Renal cortex interstitium (tissue), 11 donors: ENCODE data around the gene NEGR1. TPM values are rescaled to one million over a fixed set of nuclear protein-coding genes. Genes with fewer than 3 reads are reported as not detected.

ENCODE experiments used
- DNase-seq, 11 donors: peaks; one replicate each; pipeline ENCODE4 v3.0.0-alpha.2; 2013; ENCODE audit warnings: low read depth in 9 of 11, low spot score in 4 of 11; ENCODE audit errors: extremely low read depth in 1 of 11
- polyA plus RNA-seq, 3 donors: library from polyadenylated mRNA; unstranded; fragments of 120-200 nt; gene quantifications; one replicate each; pipeline ENCODE4 v1.2.1, GENCODE V29; 2013; ENCODE audit not compliant: insufficient read length in 3 of 3

Gene NEGR1
- polyA plus RNA-seq, 3 donors = 2.8 to 3.9 (median 3.5) TPM

GRCh38 chr1:71777094-71777493 lies 505.2 kb downstream of the NEGR1 start:
- no peak for DNase-seq

GRCh38 chr1:71774705-71775104 lies 507.6 kb downstream of the NEGR1 start:
- DNase-seq = no peak

GRCh38 chr1:71770121-71770520 lies 512.2 kb downstream of the NEGR1 start:
- DNase-seq = no peak

GRCh38 chr1:71766748-71767147 lies 515.6 kb downstream of the NEGR1 start:
- no peak for DNase-seq

GRCh38 chr1:71762514-71763255 lies 519.7 kb downstream of the NEGR1 start:
- no peak for DNase-seq

GRCh38 chr1:71755441-71755840 lies 526.9 kb downstream of the NEGR1 start:
- no peak for DNase-seq

GRCh38 chr1:71753746-71754145 lies 528.6 kb downstream of the NEGR1 start:
- no peak for DNase-seq

GRCh38 chr1:71745326-71745725 lies 537.0 kb downstream of the NEGR1 start:
- DNase-seq = no peak

GRCh38 chr1:71743862-71744261 lies 538.5 kb downstream of the NEGR1 start:
- DNase-seq = peak in 2 of 11 donors; percentile 1 to 11

GRCh38 chr1:71738910-71739309 lies 543.4 kb downstream of the NEGR1 start:
- no peak for DNase-seq

GRCh38 chr1:71738256-71738655 lies 544.1 kb downstream of the NEGR1 start:
- no peak for DNase-seq

- DNase-seq = no peak
These were observed 544.6 kb downstream of the NEGR1 start for GRCh38 chr1:71737768-71738167.

GRCh38 chr1:71733121-71733520 lies 549.2 kb downstream of the NEGR1 start:
- DNase-seq = no peak

- no peak for DNase-seq
These were observed 560.8 kb downstream of the NEGR1 start for GRCh38 chr1:71721532-71721931.

GRCh38 chr1:71719330-71719729 lies 563.0 kb downstream of the NEGR1 start:
- DNase-seq = no peak

GRCh38 chr1:71717186-71717585 lies 565.2 kb downstream of the NEGR1 start:
- DNase-seq = no peak

GRCh38 chr1:71711456-71711855 lies 570.9 kb downstream of the NEGR1 start:
- no peak for DNase-seq

GRCh38 chr1:71706029-71706671 lies 576.2 kb downstream of the NEGR1 start:
- DNase-seq = peak in 7 of 11 donors; percentile 6 to 24 (median 12)

GRCh38 chr1:71698186-71698585 lies 584.2 kb downstream of the NEGR1 start:
- DNase-seq = no peak

GRCh38 chr1:71695821-71696220 lies 586.5 kb downstream of the NEGR1 start:
- no peak for DNase-seq

- DNase-seq = no peak
These were observed 587.3 kb downstream of the NEGR1 start for GRCh38 chr1:71695084-71695483.
